Left ventricle myocardium inferior (tissue), 1 donor: Measurements from ENCODE around the gene CTNNBL1. TPM values are rescaled to one million over a fixed set of nuclear protein-coding genes. Genes with fewer than 3 reads are reported as not detected.

Experiments
- DNase-seq: peaks from one replicate; pipeline ENCODE4 v3.0.0-alpha.2; 2020
- H3K27ac ChIP-seq: fragments of 200-600 bp; replicated peaks from 2 replicates; pipeline ENCODE4 v1.8.0; 2021
- H3K27me3 ChIP-seq: fragments of 200-600 bp; 2 replicates; pipeline ENCODE4 v1.8.0; 2021; ENCODE audit warnings: low read depth
- H3K36me3 ChIP-seq: fragments of 200-600 bp; 2 replicates; pipeline ENCODE4 v1.8.0; 2021
- H3K4me1 ChIP-seq: fragments of 200-600 bp; 2 replicates; pipeline ENCODE4 v1.8.0; 2021
- H3K4me3 ChIP-seq: fragments of 200-600 bp; 2 replicates; pipeline ENCODE4 v1.8.0; 2021; ENCODE audit warnings: mild to moderate bottlenecking, moderate library complexity
- H3K9me3 ChIP-seq: fragments of 200-600 bp; replicated peaks from 2 replicates; pipeline ENCODE4 v1.8.0; 2021
- intact Hi-C: fragments of 100-400 bp; cut with micrococcal nuclease; formaldehyde crosslinking; loops from one replicate; pipeline ENCODE4 v1.11.0; 2022
- total RNA-seq: library from RNA; stranded (reverse); fragmentation: NEBNext Ultra II Directional; extraction: Animal tissue kit (Norgen Biotek cat#: 25700); gene quantifications from one replicate; pipeline ENCODE4 v1.2.1, GENCODE V29; 2021
- TF ChIP-seq, protein P1 (sequence below): fragments of 200-600 bp; IDR thresholded peaks from 2 replicates; pipeline ENCODE4 v1.8.0; 2021; ENCODE audit warnings: antibody characterized with exemption, mild to moderate bottlenecking, borderline replicate concordance
- donor health status: DM: no; HTN: yes; CAD: no; lungs with severe emphysema.

Gene CTNNBL1
- total RNA-seq, 1 donor from 2014 or later, result 58.8 TPM

GRCh38 chr20:37797669-37798175 lies 103.9 kb downstream of the CTNNBL1 start:
- H3K27ac ChIP-seq, result no peak overlapping the region
- no peaks in the 10 kb centered on the region for H3K27me3 ChIP-seq
- intact Hi-C loops, result no loop called here
- H3K4me1 ChIP-seq, result peaks cover 40% of the 10 kb centered on the region
- H3K36me3 ChIP-seq, result peaks cover 32% of the 10 kb centered on the region
- H3K9me3 ChIP-seq, result peaks cover 2% of the 10 kb centered on the region
- no peak overlapping the region for H3K4me3 ChIP-seq
- no peak for DNase-seq
- TF ChIP-seq, protein P1, sequence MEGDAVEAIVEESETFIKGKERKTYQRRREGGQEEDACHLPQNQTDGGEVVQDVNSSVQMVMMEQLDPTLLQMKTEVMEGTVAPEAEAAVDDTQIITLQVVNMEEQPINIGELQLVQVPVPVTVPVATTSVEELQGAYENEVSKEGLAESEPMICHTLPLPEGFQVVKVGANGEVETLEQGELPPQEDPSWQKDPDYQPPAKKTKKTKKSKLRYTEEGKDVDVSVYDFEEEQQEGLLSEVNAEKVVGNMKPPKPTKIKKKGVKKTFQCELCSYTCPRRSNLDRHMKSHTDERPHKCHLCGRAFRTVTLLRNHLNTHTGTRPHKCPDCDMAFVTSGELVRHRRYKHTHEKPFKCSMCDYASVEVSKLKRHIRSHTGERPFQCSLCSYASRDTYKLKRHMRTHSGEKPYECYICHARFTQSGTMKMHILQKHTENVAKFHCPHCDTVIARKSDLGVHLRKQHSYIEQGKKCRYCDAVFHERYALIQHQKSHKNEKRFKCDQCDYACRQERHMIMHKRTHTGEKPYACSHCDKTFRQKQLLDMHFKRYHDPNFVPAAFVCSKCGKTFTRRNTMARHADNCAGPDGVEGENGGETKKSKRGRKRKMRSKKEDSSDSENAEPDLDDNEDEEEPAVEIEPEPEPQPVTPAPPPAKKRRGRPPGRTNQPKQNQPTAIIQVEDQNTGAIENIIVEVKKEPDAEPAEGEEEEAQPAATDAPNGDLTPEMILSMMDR, result no peak

DNA sequence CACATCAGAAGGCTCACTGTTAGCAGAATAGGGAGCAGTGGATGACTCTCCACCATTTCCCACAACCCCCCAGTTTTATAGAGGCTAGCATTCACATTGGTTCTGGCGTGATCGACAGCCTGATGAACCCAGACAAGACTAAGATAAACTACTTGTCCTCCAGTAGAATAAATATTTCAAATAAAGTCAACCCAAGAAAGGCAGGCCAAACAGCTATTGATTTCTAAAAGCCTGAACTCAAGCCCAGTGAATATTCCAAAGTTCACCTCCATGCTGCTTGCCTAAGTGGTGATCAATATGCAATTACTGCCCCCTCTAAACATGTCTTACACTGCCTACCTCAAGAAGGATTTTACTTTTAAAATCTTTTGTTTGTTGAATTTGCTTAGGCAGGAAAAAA lies 104.5 kb downstream of the CTNNBL1 start:
- no peak overlapping the region for H3K4me3 ChIP-seq
- H3K4me1 ChIP-seq, result peaks cover 40% of the 10 kb centered on the region
- intact Hi-C loops, result no loop called here
- peaks cover 35% of the 10 kb centered on the region for H3K36me3 ChIP-seq
- no peaks in the 10 kb centered on the region for H3K9me3 ChIP-seq
- H3K27ac ChIP-seq, result no peak overlapping the region
- DNase-seq, result no peak
- H3K27me3 ChIP-seq, result no peaks in the 10 kb centered on the region
- TF ChIP-seq, protein P1, result no peak

- H3K4me3 ChIP-seq, result no peak overlapping the region
- H3K4me1 ChIP-seq, result peaks cover 40% of the 10 kb centered on the region
- H3K9me3 ChIP-seq, result no peaks in the 10 kb centered on the region
- no peak overlapping the region for H3K27ac ChIP-seq
- no peak for DNase-seq
- TF ChIP-seq, protein P1, result no peak
- H3K36me3 ChIP-seq, result peaks cover 48% of the 10 kb centered on the region
- no peaks in the 10 kb centered on the region for H3K27me3 ChIP-seq
- intact Hi-C loops, result no loop called here
Measured at GRCh38 chr20:37800618-37801017, 106.8 kb downstream of the CTNNBL1 start.

DNA sequence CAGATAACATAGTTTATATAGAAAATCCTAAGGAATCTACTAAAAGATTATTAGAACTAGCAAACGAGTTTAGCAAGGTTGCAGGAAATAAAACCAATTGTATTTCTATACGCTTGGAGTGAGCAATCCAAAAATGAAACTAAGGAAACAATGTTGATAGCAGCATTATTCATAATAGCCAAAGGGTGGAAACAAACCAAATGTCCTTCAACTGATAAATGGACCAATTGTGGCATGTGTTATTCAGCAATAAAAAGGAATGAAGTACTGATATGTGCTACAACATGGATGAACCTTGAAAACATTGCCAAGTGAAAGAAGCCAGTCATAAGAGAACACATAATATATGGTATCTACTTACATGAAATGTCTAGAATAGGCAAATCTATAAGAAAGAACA lies 108.1 kb downstream of the CTNNBL1 start:
- Histone ChIP-seq H3K27ac (no peak overlapping the region), H3K36me3 (peaks cover 41% of the 10 kb centered on the region), H3K4me1 (peaks cover 35% of the 10 kb centered on the region), H3K4me3 (no peak overlapping the region), H3K9me3 (no peaks in the 10 kb centered on the region), H3K27me3 (no peaks in the 10 kb centered on the region)
- TF ChIP-seq, protein P1, result no peak
- intact Hi-C loops, result no loop called here
- no peak for DNase-seq

DNA sequence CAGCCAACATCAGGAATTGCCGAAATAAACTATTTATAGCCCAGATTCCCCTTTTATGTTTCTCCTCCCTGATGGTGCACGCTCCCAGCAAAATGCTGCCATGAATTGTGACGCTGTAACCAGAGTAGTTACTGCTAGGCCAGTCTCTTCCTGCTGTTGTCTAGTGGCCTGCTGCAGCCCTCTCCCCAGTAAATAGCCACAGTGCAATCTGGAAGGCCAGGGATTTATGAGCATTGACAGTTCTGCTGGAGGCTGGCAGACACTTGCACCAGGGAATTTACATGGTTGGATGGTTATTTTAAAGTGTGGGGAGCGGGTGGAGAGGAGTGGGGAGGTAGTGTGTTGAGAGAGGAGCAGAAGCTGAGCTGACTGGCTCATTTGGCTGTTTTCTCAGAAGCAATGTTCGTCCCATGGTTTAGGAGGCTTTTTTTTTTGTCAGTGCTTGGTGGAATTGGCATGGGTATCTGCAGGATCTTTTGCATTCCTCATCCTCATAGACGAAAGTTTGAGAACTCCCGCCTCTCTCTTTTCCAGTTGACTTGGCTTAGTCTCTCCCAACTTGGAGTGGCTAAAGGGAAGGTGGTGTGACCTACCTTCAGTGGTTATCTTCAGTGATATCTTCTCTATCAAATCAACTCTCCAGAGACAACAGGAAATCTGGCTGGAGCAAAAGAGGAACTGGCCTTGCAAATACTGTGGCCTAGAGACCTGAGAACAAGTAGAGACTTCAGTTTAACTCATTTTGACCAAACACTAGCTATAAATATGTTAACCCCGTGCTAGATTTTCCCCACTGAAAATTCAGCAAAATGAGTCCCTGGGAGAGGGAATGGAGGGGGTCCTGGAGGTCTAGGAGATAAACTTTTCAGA lies 109.8 kb downstream of the CTNNBL1 start:
- H3K27ac ChIP-seq, result no peak overlapping the region
- TF ChIP-seq, protein P1, result no peak
- H3K4me1 ChIP-seq, result peaks cover 37% of the 10 kb centered on the region
- intact Hi-C loops, result no loop called here
- DNase-seq, result no peak
- H3K4me3 ChIP-seq, result no peak overlapping the region
- no peaks in the 10 kb centered on the region for H3K27me3 ChIP-seq
- no peaks in the 10 kb centered on the region for H3K9me3 ChIP-seq
- peaks cover 35% of the 10 kb centered on the region for H3K36me3 ChIP-seq
